Measurements from ENCODE around the gene PTPRZ1. TPM values are rescaled to one million over a fixed set of nuclear protein-coding genes. Genes with fewer than 3 reads are reported as not detected.

PTPRZ1 gene
- total RNA-seq, 6 experiments from 2014 or later: 0.29 to 0.47 TPM; not detected in 4

DNA sequence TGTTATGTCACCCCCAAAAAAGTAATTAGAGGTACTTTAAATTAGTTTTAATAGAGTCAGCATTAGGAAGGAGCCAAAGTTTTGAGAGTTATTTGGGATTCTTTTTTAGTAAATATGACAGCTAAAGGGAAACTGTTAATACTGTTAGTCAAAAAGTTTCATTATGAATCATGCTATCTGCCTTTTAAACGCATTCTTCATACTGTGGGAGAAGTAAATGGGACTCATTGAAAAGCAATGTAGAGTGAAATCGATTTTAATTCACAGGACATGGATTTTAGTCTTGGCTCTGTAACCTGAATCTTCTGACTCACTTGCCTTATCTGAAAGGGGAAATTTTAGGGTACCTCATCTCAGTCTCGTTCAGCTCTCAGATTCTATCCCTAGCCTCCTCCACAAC is 165.9 kb downstream of the PTPRZ1 start:
- intact Hi-C loops (cut with DNase I): no loop called here
- H3K27ac ChIP-seq: no peak overlapping the region
- ATAC-seq: no peak
- H3K4me3 ChIP-seq: no peak overlapping the region
- TF ChIP-seq, protein P1, sequence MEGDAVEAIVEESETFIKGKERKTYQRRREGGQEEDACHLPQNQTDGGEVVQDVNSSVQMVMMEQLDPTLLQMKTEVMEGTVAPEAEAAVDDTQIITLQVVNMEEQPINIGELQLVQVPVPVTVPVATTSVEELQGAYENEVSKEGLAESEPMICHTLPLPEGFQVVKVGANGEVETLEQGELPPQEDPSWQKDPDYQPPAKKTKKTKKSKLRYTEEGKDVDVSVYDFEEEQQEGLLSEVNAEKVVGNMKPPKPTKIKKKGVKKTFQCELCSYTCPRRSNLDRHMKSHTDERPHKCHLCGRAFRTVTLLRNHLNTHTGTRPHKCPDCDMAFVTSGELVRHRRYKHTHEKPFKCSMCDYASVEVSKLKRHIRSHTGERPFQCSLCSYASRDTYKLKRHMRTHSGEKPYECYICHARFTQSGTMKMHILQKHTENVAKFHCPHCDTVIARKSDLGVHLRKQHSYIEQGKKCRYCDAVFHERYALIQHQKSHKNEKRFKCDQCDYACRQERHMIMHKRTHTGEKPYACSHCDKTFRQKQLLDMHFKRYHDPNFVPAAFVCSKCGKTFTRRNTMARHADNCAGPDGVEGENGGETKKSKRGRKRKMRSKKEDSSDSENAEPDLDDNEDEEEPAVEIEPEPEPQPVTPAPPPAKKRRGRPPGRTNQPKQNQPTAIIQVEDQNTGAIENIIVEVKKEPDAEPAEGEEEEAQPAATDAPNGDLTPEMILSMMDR (IDR thresholded peaks at IDR 0.05): no peak
- no peak for TF ChIP-seq POLR2A (IDR thresholded peaks at IDR 0.05)
- no peaks in the 10 kb centered on the region for H3K4me1 ChIP-seq
- DNase-seq: no peak
- H3K27me3 ChIP-seq: no peaks in the 10 kb centered on the region
- WGBS (ENCODE audit: insufficient coverage, low coverage, low lambda C conversion rate, missing lambda C conversion rate): 41% methylated on average over 3 of the region's 3 CpGs
- H3K36me3 ChIP-seq: no peaks in the 10 kb centered on the region
- H3K9me3 ChIP-seq: no peaks in the 10 kb centered on the region

DNA sequence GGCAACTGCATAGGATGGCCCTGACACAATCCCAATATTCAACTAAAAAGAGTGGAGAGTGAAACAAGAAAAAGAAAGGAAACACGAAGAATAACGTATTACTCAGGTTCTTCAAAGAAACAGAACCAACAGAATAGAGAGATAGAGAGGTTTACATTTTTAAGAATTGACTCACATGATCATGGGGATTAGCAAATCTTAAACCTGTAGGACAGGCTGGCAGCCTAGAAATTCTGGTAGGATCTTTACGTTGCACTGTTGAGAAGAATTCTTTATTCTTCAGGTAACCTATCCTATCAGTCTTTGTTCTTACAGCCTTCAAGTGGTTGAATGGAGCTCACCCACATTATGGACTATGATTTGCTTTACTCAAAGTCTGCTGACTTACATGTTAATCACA is 167.2 kb downstream of the PTPRZ1 start:
- Histone ChIP-seq H3K27ac (no peak overlapping the region), H3K27me3 (no peaks in the 10 kb centered on the region), H3K4me3 (no peak overlapping the region), H3K4me1 (no peaks in the 10 kb centered on the region), H3K36me3 (no peaks in the 10 kb centered on the region), H3K9me3 (no peaks in the 10 kb centered on the region)
- intact Hi-C loops (cut with DNase I): no loop called here
- no peak for ATAC-seq
- 80% methylated on average over 3 of the region's 3 CpGs for WGBS (ENCODE audit: insufficient coverage, low coverage, low lambda C conversion rate, missing lambda C conversion rate)
- no peak for DNase-seq
- no peak for TF ChIP-seq POLR2A (IDR thresholded peaks at IDR 0.05)
- TF ChIP-seq, protein P1 (IDR thresholded peaks at IDR 0.05): no peak

DNA sequence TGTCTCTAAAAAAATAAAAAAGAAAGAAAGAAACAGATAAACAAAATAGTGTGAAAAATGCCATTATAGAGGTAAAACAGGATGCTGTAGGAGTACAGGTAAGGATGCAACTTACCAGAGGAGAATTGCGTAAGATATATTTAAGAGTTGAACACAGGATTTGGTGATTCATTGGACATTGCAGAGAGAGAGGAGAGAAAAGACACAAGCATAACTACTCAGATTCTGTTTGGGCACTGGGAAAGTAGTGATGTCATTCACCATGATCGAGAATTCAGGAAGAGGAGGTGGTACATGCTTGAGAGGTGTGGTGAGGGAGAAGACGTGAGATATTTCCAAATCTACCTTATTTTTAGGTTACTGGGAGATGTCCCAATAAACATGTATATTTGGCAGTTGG is 173.4 kb downstream of the PTPRZ1 start:
- no peaks in the 10 kb centered on the region for H3K9me3 ChIP-seq
- TF ChIP-seq, protein P1 (IDR thresholded peaks at IDR 0.05): no peak
- no peak for TF ChIP-seq POLR2A (IDR thresholded peaks at IDR 0.05)
- no peak overlapping the region for H3K4me3 ChIP-seq
- intact Hi-C loops (cut with DNase I): no loop called here
- H3K27me3 ChIP-seq: no peaks in the 10 kb centered on the region
- DNase-seq (no peak), ATAC-seq (no peak)
- no peak overlapping the region for H3K27ac ChIP-seq
- H3K36me3 ChIP-seq: no peaks in the 10 kb centered on the region
- 62% methylated on average over 3 of the region's 3 CpGs for WGBS (ENCODE audit: insufficient coverage, low coverage, low lambda C conversion rate, missing lambda C conversion rate)
- no peaks in the 10 kb centered on the region for H3K4me1 ChIP-seq

DNA sequence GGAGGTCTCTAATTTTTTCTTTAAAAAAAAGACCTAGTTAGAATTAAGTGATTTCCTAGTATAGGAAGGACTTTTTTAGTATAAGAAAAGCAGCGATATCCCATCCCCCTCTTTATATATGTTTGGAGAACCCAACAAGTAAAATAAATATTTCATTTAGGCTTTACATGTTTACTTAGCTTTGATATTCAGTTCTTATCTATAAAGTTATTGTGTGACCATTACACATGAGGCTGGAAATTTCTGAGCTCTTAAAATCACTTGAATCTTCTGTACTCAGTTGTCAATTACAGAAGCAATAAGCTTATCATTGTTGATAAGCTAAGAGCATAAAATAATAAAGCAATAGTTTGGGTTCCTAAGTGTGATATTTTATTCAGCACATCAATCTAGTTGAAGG is 181.4 kb downstream of the PTPRZ1 start:
- TF ChIP-seq POLR2A (IDR thresholded peaks at IDR 0.05): no peak
- TF ChIP-seq, protein P1 (IDR thresholded peaks at IDR 0.05): no peak
- H3K27me3 ChIP-seq: no peaks in the 10 kb centered on the region
- H3K4me1 ChIP-seq: no peaks in the 10 kb centered on the region
- H3K36me3 ChIP-seq: no peaks in the 10 kb centered on the region
- WGBS (ENCODE audit: insufficient coverage, low coverage, low lambda C conversion rate, missing lambda C conversion rate): 69% methylated on average over 1 of the region's 1 CpG
- no peak for DNase-seq
- ATAC-seq: no peak
- H3K9me3 ChIP-seq: no peaks in the 10 kb centered on the region
- no peak overlapping the region for H3K27ac ChIP-seq
- intact Hi-C loops (cut with DNase I): no loop called here
- no peak overlapping the region for H3K4me3 ChIP-seq

DNA sequence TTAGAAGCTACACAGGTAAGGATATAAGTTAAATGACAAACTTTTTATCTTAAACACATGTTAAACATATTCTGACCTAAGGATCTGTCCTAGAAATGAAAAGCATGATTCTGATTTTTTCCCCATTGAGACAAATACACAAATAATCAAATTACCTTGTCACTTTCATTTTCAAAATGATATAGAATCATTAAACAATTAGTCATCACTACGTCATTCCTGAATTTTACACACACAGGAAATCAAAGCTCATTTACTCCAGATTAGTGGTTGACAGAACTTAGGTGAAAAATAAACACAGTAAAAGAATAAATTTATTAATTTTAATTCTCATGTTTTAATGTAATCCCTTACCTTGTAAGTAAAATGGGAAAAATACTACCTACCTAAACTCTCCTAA is 182.1 kb downstream of the PTPRZ1 start:
- Histone ChIP-seq H3K27me3 (no peaks in the 10 kb centered on the region), H3K36me3 (no peaks in the 10 kb centered on the region), H3K4me3 (no peak overlapping the region), H3K27ac (no peak overlapping the region), H3K9me3 (no peaks in the 10 kb centered on the region), H3K4me1 (no peaks in the 10 kb centered on the region)
- intact Hi-C loops (cut with DNase I): no loop called here
- DNase-seq: no peak
- TF ChIP-seq, protein P1 (IDR thresholded peaks at IDR 0.05): no peak
- no peak for TF ChIP-seq POLR2A (IDR thresholded peaks at IDR 0.05)
- WGBS (ENCODE audit: insufficient coverage, low coverage, low lambda C conversion rate, missing lambda C conversion rate): 39% methylated on average over 1 of the region's 1 CpG
- ATAC-seq: no peak
